LNCaP clone FGC (cell line): ENCODE measurements around the gene ITPKB.

Experiments used
- DNase-seq: peaks from one replicate; pipeline ENCODE4 v3.0.0-alpha.2; 2011; ENCODE audit warnings: low read depth
- H3K4me3 ChIP-seq: 2 replicates; pipeline ENCODE4 v1.5.1; 2011; ENCODE audit warnings: mild to moderate bottlenecking, low read depth, low read length, control low read depth
- TF ChIP-seq, protein P1 (sequence below): IDR thresholded peaks from 2 replicates; pipeline ENCODE4 v1.5.1; 2012; ENCODE audit warnings: mild to moderate bottlenecking; ENCODE audit not compliant: control insufficient read depth, insufficient read depth; ENCODE audit errors: extremely low read depth

Gene ITPKB

DNA sequence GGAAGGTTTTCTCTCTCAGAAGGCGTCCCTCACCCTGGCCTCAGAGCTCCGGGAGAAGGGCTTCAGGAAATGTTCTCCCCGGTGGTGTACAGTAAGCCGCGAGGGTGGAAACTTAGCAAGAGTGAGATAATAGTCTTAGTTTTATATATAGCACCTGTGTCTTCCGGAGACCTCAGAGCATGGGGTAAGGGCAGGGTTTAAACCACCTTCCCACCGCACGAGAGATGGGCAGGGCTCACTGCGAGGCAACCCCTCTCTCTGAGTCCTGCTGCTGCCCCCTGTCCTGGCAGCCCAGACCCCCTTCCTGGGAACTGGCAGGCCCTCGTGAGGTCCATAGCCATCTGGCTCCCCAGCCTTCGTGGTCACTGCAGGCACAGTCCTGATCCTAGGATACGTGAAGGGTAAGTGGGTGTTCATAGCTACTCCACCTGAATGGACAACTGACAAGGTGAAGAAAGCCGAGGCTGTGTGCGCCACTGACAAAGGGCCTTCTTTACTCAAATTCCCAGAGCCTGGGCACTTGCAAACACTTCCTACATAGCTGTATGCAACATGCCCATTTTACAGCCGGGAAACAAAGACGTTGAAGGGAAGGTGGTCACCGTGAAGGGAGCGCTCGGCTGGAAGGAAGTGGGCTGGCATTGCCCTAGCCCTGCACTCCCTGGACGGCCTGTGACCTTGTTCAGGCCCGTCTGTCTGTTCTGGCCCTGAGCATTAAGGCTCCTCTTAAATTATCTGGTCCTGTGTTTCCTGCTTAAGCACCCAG lies 26.9 kb downstream of the ITPKB start:
- no peak overlapping the region for H3K4me3 ChIP-seq
- TF ChIP-seq, protein P1, sequence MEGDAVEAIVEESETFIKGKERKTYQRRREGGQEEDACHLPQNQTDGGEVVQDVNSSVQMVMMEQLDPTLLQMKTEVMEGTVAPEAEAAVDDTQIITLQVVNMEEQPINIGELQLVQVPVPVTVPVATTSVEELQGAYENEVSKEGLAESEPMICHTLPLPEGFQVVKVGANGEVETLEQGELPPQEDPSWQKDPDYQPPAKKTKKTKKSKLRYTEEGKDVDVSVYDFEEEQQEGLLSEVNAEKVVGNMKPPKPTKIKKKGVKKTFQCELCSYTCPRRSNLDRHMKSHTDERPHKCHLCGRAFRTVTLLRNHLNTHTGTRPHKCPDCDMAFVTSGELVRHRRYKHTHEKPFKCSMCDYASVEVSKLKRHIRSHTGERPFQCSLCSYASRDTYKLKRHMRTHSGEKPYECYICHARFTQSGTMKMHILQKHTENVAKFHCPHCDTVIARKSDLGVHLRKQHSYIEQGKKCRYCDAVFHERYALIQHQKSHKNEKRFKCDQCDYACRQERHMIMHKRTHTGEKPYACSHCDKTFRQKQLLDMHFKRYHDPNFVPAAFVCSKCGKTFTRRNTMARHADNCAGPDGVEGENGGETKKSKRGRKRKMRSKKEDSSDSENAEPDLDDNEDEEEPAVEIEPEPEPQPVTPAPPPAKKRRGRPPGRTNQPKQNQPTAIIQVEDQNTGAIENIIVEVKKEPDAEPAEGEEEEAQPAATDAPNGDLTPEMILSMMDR: no peak
- DNase-seq: no peak

DNA sequence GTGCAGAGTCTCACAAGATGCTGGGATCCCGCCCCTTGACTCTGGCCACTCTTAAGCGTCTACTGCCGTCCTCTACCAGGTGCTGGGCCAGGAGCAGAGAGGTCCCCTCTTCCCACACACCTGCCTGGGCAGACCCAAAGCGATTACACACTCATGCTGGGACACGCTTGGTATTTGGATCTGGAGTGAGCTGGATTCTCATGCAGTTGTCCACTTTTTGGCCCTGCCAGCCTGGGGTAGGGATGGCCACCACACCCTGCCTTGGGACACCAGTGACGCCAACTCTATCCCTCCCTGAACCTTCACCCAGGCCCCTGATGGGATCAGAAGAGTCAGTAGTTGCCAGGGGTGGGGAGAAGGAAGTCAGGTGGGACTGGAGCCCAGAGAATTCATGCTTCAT lies 28.6 kb downstream of the ITPKB start:
- no peak for DNase-seq
- TF ChIP-seq, protein P1: no peak
- no peak overlapping the region for H3K4me3 ChIP-seq

DNA sequence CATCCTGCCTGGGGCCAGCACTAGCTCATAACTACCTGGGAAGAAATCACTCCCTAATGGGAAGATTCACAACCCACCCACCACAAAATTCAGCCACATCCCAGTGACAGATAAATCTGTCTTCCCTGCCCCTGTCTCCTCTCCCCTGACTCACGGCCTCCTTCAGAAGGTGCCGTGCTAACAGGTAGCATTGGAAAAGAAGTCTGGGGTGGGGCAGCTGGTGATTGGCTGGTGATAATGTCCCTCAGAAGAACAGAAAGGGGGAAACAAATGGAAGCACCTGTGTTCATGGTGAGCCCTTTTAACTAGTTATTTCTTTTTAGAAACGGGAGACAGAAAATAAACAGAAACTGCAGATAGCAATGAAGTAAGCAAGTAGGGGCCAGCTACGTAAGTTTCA lies 29.1 kb downstream of the ITPKB start:
- TF ChIP-seq, protein P1: no peak
- H3K4me3 ChIP-seq: no peak overlapping the region
- DNase-seq: no peak

DNA sequence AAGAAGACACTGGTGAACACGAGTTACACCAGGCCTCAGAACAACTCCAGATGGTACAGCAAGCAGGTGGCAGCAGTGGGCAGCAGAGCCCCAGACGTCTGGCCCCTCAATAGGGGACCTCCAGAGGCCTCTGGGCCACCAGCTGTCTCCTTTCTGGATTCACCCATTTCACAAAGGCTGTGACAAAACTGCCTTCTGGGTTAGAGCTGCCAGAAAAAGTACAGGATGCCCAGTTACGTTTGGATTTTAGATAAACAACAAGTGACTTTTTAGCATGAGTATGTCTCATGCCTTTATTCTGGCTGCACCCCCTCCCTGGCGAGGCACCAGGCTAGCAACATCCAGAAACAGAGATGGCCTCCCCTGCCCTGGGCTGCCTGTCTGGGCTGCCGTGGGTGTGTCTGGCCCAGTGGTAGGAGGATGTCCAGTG lies 30.1 kb downstream of the ITPKB start:
- no peak overlapping the region for H3K4me3 ChIP-seq
- DNase-seq: no peak
- TF ChIP-seq, protein P1: no peak

DNA sequence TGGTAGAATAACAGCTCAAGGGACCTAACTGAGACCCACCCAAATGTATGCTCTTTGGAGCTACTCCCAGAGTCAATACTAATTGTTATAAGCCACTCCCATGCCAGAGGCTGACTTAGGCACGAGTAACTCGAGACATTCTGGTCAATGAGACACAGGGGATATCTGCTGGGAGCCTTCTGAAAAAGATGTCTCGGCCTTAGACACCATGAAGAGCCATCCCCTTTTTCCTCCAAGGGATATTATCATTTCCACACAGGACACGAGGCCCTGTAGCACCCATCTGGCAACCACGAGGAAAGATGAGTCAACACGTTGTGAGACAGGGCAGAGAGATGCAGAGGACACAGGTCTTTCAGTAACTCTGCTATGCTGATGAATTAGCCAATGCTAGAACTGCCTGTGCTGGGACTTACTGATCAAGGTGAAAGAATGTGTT lies 30.7 kb downstream of the ITPKB start:
- DNase-seq: no peak
- H3K4me3 ChIP-seq: no peak overlapping the region
- TF ChIP-seq, protein P1: no peak

DNA sequence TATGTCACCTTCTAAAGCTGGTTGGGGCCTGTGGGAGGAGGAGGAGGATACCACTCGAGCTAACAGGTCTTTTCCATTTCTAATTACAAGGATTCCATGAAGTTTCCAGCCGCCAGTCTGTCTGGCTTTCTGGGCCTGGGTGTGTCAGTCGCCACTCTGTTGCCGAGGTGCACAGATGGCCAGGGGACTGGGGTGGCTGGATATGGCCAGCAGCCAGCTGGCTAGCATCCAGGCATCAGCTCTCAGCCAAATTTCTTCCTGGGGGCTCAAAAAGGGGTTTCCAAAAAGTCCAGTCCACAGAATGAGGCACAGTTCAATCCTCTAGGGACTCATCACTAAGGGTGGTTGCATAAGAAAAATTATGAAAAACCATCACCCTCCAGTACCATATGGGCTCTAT lies 32.4 kb downstream of the ITPKB start:
- no peak overlapping the region for H3K4me3 ChIP-seq
- DNase-seq: no peak
- TF ChIP-seq, protein P1: no peak
